ENCODE measurements around the gene INSL3. TPM values are rescaled to one million over a fixed set of nuclear protein-coding genes. Genes with fewer than 3 reads are reported as not detected.

The INSL3 gene
- total RNA-seq, 5 donors from 2014 or later (not counting 1 experiment from before 2014, with no cell fraction given) = 4.3 to 8.9 (median 5.4) TPM

- H3K27me3 ChIP-seq (replicated peaks in 1 of 2; ENCODE audit: control insufficient read depth in 2 of 2, extremely low read depth in 1 of 2, insufficient read depth in 2 of 2, low read length in 1 of 2) = no peaks in the 10 kb centered on the region
- 67% methylated on average over 2 of the region's 8 CpGs for WGBS (ENCODE audit: insufficient coverage)
- H3K9me3 Mint-ChIP-seq = no peaks in the 10 kb centered on the region
- H3K36me3 Mint-ChIP-seq = peaks cover 10% of the 10 kb centered on the region
- no peaks in the 10 kb centered on the region for H3K9me3 ChIP-seq
- no peaks in the 10 kb centered on the region for H3K4me1 ChIP-seq (ENCODE audit: control insufficient read depth in 1 of 2, extremely low read depth in 1 of 2, insufficient read depth in 2 of 2, low read length in 2 of 2)
- peaks cover 1 to 7% (median 1%) of the 10 kb centered on the region in 3 donors for H3K4me1 Mint-ChIP-seq
- H3K36me3 ChIP-seq (ENCODE audit: control insufficient read depth in 2 of 2, extremely low read depth in 1 of 2, insufficient read depth in 1 of 2, low read length in 1 of 2) = peaks cover 16 to 30% of the 10 kb centered on the region in 2 donors
- no peak overlapping the region for H3K4me3 Mint-ChIP-seq
- DNase-seq = no peak
- ChIA-PET CTCF (no interaction called here), POLR2A (no interaction called here)
- peak overlapping the region; percentile 46 to 64 for H3K27ac Mint-ChIP-seq
- no peak overlapping the region for H3K4me3 ChIP-seq (ENCODE audit: control insufficient read depth in 1 of 2, extremely low read depth in 1 of 2, low read length in 1 of 2)
- H3K27ac ChIP-seq (ENCODE audit: low read length) = no peak overlapping the region
- ATAC-seq (replicated peaks in 1 of 4) = peak in 1 of 4 experiments; percentile 35
- H3K27me3 Mint-ChIP-seq = no peaks in the 10 kb centered on the region
Measured at GRCh38 chr19:17824339-17824738, 3.0 kb upstream of the INSL3 start.

DNA sequence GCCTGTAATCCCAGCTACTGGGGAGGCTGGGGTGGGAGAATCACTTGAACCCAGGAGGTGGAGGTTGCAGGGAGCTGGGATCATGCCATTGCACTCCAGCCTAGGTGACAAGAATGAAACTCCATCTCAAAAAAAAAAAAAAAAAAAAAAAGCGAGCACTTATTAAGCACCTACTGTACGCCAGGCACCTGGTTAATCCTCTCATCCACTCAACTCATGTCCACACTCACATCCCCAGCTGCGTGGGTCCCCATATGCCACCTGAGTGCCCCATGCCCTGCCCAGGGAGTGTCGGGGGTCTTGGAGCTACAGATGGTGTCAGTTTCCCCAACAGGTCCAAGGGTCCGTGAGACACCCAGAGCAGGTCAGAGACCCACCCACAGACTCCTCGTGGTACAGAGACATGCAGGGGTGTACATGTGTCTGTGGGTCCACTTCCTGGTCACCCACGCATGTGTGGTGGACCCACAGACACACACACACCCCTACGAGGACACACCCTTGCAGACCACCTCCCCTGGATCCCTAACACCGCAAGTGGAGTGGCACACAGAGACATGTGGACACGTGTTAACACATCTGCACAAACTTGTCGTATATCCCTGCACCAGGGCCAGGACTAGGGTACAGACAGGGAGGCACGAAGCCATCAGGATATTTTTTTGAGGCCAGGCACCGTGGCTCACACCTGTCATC is 3.5 kb downstream of the INSL3 start:
- Histone ChIP-seq H3K27me3 (replicated peaks in 1 of 2; ENCODE audit: control insufficient read depth in 2 of 2, extremely low read depth in 1 of 2, insufficient read depth in 2 of 2, low read length in 1 of 2) (no peaks in the 10 kb centered on the region), H3K4me3 (ENCODE audit: control insufficient read depth in 1 of 2, extremely low read depth in 1 of 2, low read length in 1 of 2) (no peak overlapping the region), H3K9me3 (no peaks in the 10 kb centered on the region), H3K36me3 (ENCODE audit: control insufficient read depth in 2 of 2, extremely low read depth in 1 of 2, insufficient read depth in 1 of 2, low read length in 1 of 2) (peaks cover 0 to 5% of the 10 kb centered on the region in 2 donors), H3K4me1 (ENCODE audit: control insufficient read depth in 1 of 2, extremely low read depth in 1 of 2, insufficient read depth in 2 of 2, low read length in 2 of 2) (no peaks in the 10 kb centered on the region), H3K27ac (ENCODE audit: low read length) (no peak overlapping the region)
- POLR2A ChIA-PET = no interaction called here
- Mint-ChIP-seq H3K4me3 (no peak overlapping the region), H3K27ac (no peak overlapping the region), H3K36me3 (no peaks in the 10 kb centered on the region), H3K9me3 (no peaks in the 10 kb centered on the region), H3K27me3 (no peaks in the 10 kb centered on the region), H3K4me1 (no peaks in the 10 kb centered on the region)
- 88% methylated on average over 8 of the region's 13 CpGs for WGBS (ENCODE audit: insufficient coverage)
- CTCF ChIA-PET = no interaction called here
- DNase-seq = no peak
- ATAC-seq (replicated peaks in 1 of 4) = no peak

DNA sequence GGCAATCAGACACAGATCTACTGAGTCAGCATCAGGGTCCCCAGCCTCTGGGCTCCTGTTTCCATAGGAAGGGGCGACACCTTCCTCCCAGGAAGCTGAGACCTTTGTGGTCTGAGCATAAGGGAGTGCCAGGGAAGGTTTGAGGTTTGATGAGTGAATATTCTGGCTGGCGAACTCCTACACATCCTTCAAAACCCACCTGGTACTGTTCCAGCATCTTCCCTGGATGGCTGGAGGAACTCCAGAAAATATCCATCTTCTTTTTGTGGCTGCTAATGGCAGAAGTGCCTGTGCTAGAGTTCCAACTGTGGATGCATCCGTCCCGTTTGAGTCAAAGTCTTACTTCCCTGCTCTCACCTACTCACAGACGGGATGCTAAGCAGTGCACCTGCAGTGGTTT is 9.2 kb downstream of the INSL3 start:
- H3K36me3 ChIP-seq (ENCODE audit: control insufficient read depth in 2 of 2, extremely low read depth in 1 of 2, insufficient read depth in 1 of 2, low read length in 1 of 2) = peaks cover 0 to 5% of the 10 kb centered on the region in 2 donors
- H3K27me3 ChIP-seq (replicated peaks in 1 of 2; ENCODE audit: control insufficient read depth in 2 of 2, extremely low read depth in 1 of 2, insufficient read depth in 2 of 2, low read length in 1 of 2) = peaks cover 0 to 11% of the 10 kb centered on the region in 2 experiments
- H3K4me1 ChIP-seq (ENCODE audit: control insufficient read depth in 1 of 2, extremely low read depth in 1 of 2, insufficient read depth in 2 of 2, low read length in 2 of 2) = peaks cover 0 to 14% of the 10 kb centered on the region in 2 experiments
- Mint-ChIP-seq H3K4me3 (no peak overlapping the region), H3K27me3 (no peaks in the 10 kb centered on the region), H3K27ac (peak overlapping the region in 1 of 2 donors; percentile 44), H3K36me3 (no peaks in the 10 kb centered on the region), H3K9me3 (no peaks in the 10 kb centered on the region), H3K4me1 (peaks cover 7 to 12% (median 8%) of the 10 kb centered on the region in 3 donors)
- 100% methylated on average over 1 of the region's 5 CpGs for WGBS (ENCODE audit: insufficient coverage)
- ChIA-PET CTCF (no interaction called here), POLR2A (no interaction called here)
- ATAC-seq (replicated peaks in 1 of 4) (no peak), DNase-seq (no peak)
- H3K9me3 ChIP-seq = no peaks in the 10 kb centered on the region
- H3K4me3 ChIP-seq (ENCODE audit: control insufficient read depth in 1 of 2, extremely low read depth in 1 of 2, low read length in 1 of 2) = no peak overlapping the region
- no peak overlapping the region for H3K27ac ChIP-seq (ENCODE audit: low read length)

DNA sequence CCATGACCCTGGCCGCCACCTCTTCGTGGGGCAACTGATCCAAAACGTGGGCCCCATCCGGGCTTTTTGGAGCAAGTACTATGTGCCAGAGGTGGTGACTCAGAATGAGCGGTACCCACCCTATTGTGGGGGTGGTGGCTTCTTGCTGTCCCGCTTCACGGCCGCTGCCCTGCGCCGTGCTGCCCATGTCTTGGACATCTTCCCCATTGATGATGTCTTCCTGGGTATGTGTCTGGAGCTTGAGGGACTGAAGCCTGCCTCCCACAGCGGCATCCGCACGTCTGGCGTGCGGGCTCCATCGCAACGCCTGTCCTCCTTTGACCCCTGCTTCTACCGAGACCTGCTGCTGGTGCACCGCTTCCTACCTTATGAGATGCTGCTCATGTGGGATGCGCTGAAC is 9.6 kb downstream of the INSL3 start:
- ChIA-PET POLR2A (no interaction called here), CTCF (no interaction called here)
- 82% methylated on average over 15 of the region's 20 CpGs for WGBS (ENCODE audit: insufficient coverage)
- ATAC-seq (replicated peaks in 1 of 4) (no peak), DNase-seq (no peak)
- H3K9me3 Mint-ChIP-seq = no peaks in the 10 kb centered on the region
- no peak overlapping the region for H3K4me3 ChIP-seq (ENCODE audit: control insufficient read depth in 1 of 2, extremely low read depth in 1 of 2, low read length in 1 of 2)
- H3K36me3 ChIP-seq (ENCODE audit: control insufficient read depth in 2 of 2, extremely low read depth in 1 of 2, insufficient read depth in 1 of 2, low read length in 1 of 2) = peaks cover 0 to 5% of the 10 kb centered on the region in 2 donors
- peaks cover 8 to 14% (median 9%) of the 10 kb centered on the region in 3 donors for H3K4me1 Mint-ChIP-seq
- H3K27ac ChIP-seq (ENCODE audit: low read length) = no peak overlapping the region
- H3K27me3 ChIP-seq (replicated peaks in 1 of 2; ENCODE audit: control insufficient read depth in 2 of 2, extremely low read depth in 1 of 2, insufficient read depth in 2 of 2, low read length in 1 of 2) = peaks cover 0 to 13% of the 10 kb centered on the region in 2 experiments
- no peaks in the 10 kb centered on the region for H3K9me3 ChIP-seq
- peak overlapping the region in 1 of 2 donors; percentile 44 for H3K27ac Mint-ChIP-seq
- H3K4me3 Mint-ChIP-seq = no peak overlapping the region
- H3K36me3 Mint-ChIP-seq = no peaks in the 10 kb centered on the region
- H3K27me3 Mint-ChIP-seq = no peaks in the 10 kb centered on the region
- H3K4me1 ChIP-seq (ENCODE audit: control insufficient read depth in 1 of 2, extremely low read depth in 1 of 2, insufficient read depth in 2 of 2, low read length in 2 of 2) = peaks cover 0 to 15% of the 10 kb centered on the region in 2 experiments

DNA sequence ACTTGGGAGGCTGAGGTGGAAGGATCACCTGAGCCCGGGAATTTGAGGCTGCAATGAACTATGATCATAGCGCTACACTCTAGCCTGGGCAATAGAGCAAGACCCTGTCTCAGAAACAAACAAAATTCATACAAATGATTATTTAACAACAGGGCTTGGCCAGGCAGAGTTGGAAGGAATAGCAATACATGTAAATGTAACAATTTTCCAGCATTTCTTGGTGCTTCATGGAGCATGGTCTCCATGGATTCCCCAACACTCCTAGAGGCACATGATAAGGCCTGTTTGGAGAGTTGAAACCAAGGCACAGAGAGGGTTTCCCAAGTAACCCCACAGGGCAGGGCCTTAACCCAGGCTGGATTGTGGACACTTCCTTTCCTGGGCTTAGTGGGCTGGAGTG is 10.2 kb downstream of the INSL3 start:
- no peaks in the 10 kb centered on the region for H3K36me3 ChIP-seq (ENCODE audit: control insufficient read depth in 2 of 2, extremely low read depth in 1 of 2, insufficient read depth in 1 of 2, low read length in 1 of 2)
- DNase-seq (no peak), ATAC-seq (replicated peaks in 1 of 4) (no peak)
- no peak overlapping the region for H3K4me3 ChIP-seq (ENCODE audit: control insufficient read depth in 1 of 2, extremely low read depth in 1 of 2, low read length in 1 of 2)
- H3K27ac Mint-ChIP-seq = no peak overlapping the region
- H3K27ac ChIP-seq (ENCODE audit: low read length) = no peak overlapping the region
- peaks cover 0 to 13% of the 10 kb centered on the region in 2 experiments for H3K27me3 ChIP-seq (replicated peaks in 1 of 2; ENCODE audit: control insufficient read depth in 2 of 2, extremely low read depth in 1 of 2, insufficient read depth in 2 of 2, low read length in 1 of 2)
- peaks cover 0 to 17% of the 10 kb centered on the region in 2 experiments for H3K4me1 ChIP-seq (ENCODE audit: control insufficient read depth in 1 of 2, extremely low read depth in 1 of 2, insufficient read depth in 2 of 2, low read length in 2 of 2)
- no peaks in the 10 kb centered on the region for H3K9me3 ChIP-seq
- no peak overlapping the region for H3K4me3 Mint-ChIP-seq
- ChIA-PET CTCF (no interaction called here), POLR2A (no interaction called here)
- no peaks in the 10 kb centered on the region for H3K27me3 Mint-ChIP-seq
- no CpG with 5 or more reads among the region's 2 CpGs for WGBS (ENCODE audit: insufficient coverage)
- no peaks in the 10 kb centered on the region for H3K9me3 Mint-ChIP-seq
- H3K4me1 Mint-ChIP-seq = peaks cover 8 to 19% (median 13%) of the 10 kb centered on the region in 3 donors
- H3K36me3 Mint-ChIP-seq = no peaks in the 10 kb centered on the region

- WGBS (ENCODE audit: insufficient coverage) = 44% methylated on average over 34 of the region's 38 CpGs
- Mint-ChIP-seq H3K4me3 (peak overlapping the region; percentile 47 to 72 (median 63)), H3K27me3 (no peaks in the 10 kb centered on the region), H3K4me1 (peaks cover 30 to 49% (median 38%) of the 10 kb centered on the region in 3 donors), H3K36me3 (no peaks in the 10 kb centered on the region), H3K27ac (no peak overlapping the region), H3K9me3 (no peaks in the 10 kb centered on the region)
- ATAC-seq (replicated peaks in 1 of 4) = peak; percentile 57 to 70 (median 64)
- H3K27me3 ChIP-seq (replicated peaks in 1 of 2; ENCODE audit: control insufficient read depth in 2 of 2, extremely low read depth in 1 of 2, insufficient read depth in 2 of 2, low read length in 1 of 2) = peaks cover 0 to 13% of the 10 kb centered on the region in 2 experiments
- H3K4me3 ChIP-seq (ENCODE audit: control insufficient read depth in 1 of 2, extremely low read depth in 1 of 2, low read length in 1 of 2) = no peak overlapping the region
- no peaks in the 10 kb centered on the region for H3K9me3 ChIP-seq
- peaks cover 11 to 32% of the 10 kb centered on the region in 2 experiments for H3K4me1 ChIP-seq (ENCODE audit: control insufficient read depth in 1 of 2, extremely low read depth in 1 of 2, insufficient read depth in 2 of 2, low read length in 2 of 2)
- no peak overlapping the region for H3K27ac ChIP-seq (ENCODE audit: low read length)
- H3K36me3 ChIP-seq (ENCODE audit: control insufficient read depth in 2 of 2, extremely low read depth in 1 of 2, insufficient read depth in 1 of 2, low read length in 1 of 2) = no peaks in the 10 kb centered on the region
- DNase-seq = peak in 21 of 35 experiments; percentile 12 to 50 (median 27)
- ChIA-PET CTCF (interaction anchor here in 1 of 2 donors (0.5 kb wide), 1 partner anchor 440 kb away, joined by 6 read pairs; no protein-coding TSS in a partner anchor), POLR2A (no interaction called here)
Measured at GRCh38 chr19:17807731-17808316, 13.5 kb downstream of the INSL3 start.
